NT2/D1 (cell line): ENCODE data around the gene DCLK3.

Source experiments
- SUZ12 ChIP-seq: IDR thresholded peaks from 2 replicates; pipeline ENCODE4 v1.6.1; 2011; ENCODE audit not compliant: insufficient read length, insufficient read depth; ENCODE audit errors: extremely low read depth
- YY1 ChIP-seq: IDR thresholded peaks from 2 replicates; pipeline ENCODE4 v1.6.1; 2011; ENCODE audit not compliant: insufficient read length, insufficient read depth

GRCh38 chr3:36680952-36681351 is 83.4 kb downstream of the DCLK3 start:
- TF ChIP-seq SUZ12 (no peak), YY1 (no peak)
